ENCODE results near the gene MED13.

DNA sequence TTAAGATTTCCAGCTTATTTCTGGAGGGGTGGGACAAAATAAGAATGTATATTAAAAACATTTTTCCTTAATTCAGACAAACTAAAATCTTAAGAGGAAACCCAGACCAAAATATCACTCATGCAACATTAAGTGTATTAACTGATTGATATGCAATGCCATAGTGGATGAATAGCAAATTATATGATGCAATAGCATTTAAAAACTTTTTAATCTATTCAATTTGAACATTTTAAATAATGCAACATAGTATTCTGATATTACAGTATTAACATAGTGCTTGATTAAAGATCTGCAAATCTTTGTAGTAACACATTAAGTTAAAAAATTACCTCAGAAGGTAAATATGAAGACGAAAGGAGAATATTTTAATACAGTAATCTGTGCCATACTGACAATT lies 122.0 kb downstream of the MED13 start:
- TF ChIP-seq, protein P1, sequence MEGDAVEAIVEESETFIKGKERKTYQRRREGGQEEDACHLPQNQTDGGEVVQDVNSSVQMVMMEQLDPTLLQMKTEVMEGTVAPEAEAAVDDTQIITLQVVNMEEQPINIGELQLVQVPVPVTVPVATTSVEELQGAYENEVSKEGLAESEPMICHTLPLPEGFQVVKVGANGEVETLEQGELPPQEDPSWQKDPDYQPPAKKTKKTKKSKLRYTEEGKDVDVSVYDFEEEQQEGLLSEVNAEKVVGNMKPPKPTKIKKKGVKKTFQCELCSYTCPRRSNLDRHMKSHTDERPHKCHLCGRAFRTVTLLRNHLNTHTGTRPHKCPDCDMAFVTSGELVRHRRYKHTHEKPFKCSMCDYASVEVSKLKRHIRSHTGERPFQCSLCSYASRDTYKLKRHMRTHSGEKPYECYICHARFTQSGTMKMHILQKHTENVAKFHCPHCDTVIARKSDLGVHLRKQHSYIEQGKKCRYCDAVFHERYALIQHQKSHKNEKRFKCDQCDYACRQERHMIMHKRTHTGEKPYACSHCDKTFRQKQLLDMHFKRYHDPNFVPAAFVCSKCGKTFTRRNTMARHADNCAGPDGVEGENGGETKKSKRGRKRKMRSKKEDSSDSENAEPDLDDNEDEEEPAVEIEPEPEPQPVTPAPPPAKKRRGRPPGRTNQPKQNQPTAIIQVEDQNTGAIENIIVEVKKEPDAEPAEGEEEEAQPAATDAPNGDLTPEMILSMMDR (IDR thresholded peaks at IDR 0.05; ENCODE audit: poor library complexity), result no peak
- no peak for TF ChIP-seq EZH2 (IDR thresholded peaks at IDR 0.05; ENCODE audit: borderline replicate concordance)

Measured in hepatocyte (in vitro differentiated cells).